Fibroblast of mammary gland (primary cell): ENCODE measurements around the gene POLR3G.
A peak's percentile ranks its signal among the peaks of the same experiment; 100 is the strongest.

ENCODE experiments used
- DNase-seq: peaks from one replicate; pipeline ENCODE4 v3.0.0-alpha.2; 2010; ENCODE audit warnings: low read depth
- H3K4me3 ChIP-seq: 2 replicates; pipeline ENCODE4 v1.5.1; 2011; ENCODE audit warnings: low read depth, mild to moderate bottlenecking, low read length, moderate library complexity; ENCODE audit not compliant: control insufficient read depth
- TF ChIP-seq, protein P1 (sequence below): conservative IDR thresholded peaks from 2 replicates; pipeline ENCODE4 v1.5.1; 2011; ENCODE audit warnings: low read depth, low read length, inconsistent platforms; ENCODE audit not compliant: control insufficient read depth, insufficient read depth

POLR3G gene

DNA sequence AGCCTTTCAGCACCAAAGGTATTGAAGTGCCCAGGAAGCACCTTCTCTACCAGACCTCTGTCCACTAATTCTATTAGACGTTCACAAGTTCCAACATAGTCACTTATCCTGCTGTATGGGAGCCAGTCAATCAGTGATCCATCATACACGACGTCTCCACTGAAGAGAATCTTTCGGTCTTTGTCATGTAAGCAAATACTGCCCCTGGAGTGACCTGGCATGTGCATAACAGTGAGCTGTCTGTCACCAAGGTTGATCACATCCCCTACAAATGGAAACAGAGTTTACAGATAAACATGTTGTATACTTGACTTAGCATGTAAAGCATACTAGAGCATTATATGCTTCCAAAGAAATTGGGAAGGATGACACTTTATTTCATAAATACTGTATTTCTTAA, 13.4 kb upstream of the POLR3G start:
- TF ChIP-seq, protein P1, sequence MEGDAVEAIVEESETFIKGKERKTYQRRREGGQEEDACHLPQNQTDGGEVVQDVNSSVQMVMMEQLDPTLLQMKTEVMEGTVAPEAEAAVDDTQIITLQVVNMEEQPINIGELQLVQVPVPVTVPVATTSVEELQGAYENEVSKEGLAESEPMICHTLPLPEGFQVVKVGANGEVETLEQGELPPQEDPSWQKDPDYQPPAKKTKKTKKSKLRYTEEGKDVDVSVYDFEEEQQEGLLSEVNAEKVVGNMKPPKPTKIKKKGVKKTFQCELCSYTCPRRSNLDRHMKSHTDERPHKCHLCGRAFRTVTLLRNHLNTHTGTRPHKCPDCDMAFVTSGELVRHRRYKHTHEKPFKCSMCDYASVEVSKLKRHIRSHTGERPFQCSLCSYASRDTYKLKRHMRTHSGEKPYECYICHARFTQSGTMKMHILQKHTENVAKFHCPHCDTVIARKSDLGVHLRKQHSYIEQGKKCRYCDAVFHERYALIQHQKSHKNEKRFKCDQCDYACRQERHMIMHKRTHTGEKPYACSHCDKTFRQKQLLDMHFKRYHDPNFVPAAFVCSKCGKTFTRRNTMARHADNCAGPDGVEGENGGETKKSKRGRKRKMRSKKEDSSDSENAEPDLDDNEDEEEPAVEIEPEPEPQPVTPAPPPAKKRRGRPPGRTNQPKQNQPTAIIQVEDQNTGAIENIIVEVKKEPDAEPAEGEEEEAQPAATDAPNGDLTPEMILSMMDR: no peak
- DNase-seq: no peak
- no peak overlapping the region for H3K4me3 ChIP-seq

DNA sequence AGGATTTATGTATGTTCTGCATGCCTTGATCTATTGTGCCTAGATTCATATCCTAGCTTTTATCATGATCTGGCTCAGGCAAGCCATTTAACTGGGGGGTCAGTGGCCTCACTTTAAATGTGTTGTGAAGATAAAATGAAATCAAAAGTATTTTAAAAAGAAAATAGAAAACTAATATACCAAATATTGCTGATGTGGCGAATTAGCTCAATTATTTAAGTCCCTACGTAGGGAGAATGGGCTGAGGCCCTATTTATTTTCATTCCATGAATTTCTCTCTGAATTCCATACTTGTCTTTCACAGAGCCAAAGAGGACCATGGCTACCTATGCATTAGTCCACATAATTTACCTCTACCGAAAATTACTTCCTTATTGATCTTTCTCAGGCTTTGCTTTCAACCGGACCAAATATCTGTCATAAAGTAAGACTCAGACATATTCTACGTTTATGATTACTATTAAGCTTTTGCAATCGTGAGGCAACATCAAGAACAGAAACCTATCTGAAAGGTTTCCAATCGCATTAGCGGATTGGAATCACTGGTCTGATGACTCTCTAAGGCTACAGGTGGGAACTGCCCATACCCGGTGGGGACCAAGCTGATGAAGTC, 1.8 kb upstream of the POLR3G start:
- peak overlapping the region; percentile 88 for H3K4me3 ChIP-seq
- DNase-seq: no peak
- TF ChIP-seq, protein P1: no peak

DNA sequence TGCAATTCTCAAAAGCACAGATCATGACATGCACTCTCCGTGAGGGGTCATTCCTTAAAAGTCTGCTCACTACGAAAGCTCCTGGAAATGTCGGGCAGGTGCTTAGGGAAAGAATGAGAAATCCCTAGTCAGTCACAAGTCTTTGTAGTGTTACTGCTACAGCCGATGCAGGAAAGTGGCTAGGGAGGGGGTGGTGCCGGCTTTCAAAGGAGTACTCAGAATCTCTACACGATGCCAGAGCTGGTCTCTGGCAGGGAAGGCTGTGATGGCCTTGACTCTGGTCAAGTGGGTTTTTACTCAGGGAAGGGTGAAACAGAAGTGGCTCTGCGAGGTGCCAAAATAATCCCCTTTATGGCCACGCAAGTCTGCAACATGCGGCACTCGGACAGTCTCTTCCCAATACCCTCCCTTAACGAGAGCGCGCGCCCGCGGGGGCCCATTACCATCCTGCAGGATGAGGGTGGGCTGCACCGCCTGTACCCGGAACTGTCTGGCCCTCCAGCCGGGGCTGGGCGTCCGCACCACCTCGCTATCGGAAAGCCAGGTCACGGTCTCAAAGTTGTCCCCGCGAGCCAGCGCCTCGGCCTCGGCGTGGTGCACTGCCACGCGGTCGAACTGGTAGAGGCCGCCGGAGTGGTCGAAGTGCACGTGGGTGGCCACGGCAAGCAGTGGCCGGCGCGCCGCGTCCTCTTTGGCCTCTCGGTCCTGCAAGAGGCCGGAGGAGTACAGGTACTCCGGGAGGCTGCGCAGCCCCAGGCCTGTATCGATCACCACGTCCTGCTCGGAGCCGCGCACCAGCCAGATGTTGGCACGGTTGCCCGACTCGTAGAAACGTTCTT, 1.0 kb upstream of the POLR3G start:
- H3K4me3 ChIP-seq: peak overlapping the region; percentile 88
- DNase-seq: peak; percentile 28
- TF ChIP-seq, protein P1: no peak

DNA sequence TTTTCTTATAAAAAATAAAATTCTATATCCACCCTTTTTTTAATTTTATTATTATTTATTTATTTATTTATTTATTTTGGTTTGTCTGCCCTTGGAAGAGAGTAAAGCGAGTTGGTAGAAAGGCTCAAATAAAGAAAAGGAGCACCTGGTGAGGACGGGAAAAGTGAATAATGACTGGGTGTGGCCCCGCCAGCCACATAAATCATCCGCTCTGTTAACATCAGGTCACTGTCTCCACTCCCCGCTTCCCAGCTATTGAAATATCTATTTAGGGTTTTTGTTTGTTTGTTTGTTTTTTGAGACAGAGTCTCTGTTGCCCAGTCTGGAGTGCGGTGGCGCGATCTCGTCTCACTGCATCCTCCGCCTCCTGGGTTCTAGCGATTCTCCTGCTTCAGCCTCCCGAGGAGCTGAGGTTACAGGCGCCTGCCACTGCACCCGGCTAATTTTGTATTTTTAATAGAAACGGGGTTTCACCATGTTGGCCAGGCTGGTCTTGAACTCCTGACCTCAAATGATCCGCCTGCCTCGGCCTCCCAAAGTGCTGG, 844 bp downstream of the POLR3G start:
- peak; percentile 3 for DNase-seq
- TF ChIP-seq, protein P1: no peak
- H3K4me3 ChIP-seq: peak overlapping the region; percentile 88

DNA sequence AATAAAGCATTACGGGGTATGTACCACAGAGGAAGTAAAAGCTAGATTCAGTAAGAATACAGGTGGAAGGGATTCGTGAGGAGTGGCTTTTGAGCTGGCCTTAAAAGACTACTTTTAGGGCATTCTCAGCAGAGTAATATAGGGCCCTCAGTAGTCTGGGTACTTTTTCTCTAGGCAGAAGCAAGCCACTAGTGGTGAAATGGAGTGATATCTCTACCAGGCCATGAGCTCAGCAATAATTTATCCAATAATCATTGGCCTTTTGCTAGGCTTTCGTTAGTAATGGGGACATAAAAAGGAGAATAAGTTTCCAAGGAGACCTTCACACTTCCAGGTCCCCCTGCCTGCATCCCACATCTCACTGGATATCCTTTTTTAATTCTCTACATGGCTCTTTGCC, 1.7 kb downstream of the POLR3G start:
- H3K4me3 ChIP-seq: no peak overlapping the region
- DNase-seq: no peak

DNA sequence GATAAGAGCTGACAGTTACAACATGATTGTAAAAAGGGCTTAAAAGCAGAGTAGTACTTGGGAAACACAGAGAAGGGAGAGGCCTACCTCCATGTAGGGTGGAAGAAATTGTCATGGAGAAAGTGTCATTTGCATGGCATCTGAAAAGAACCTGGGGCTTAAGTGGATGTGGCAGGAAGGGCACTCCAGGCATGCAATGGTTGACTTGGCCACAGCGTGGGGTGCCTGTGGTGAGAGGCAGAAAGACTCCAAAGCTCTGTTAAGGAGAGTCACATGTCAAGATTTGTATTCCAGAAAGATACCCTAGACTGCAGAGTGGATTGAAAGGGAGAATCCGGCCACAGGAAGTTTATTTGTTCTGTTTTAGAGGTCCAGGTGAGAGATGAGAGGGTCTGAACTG, 2.4 kb downstream of the POLR3G start:
- no peak overlapping the region for H3K4me3 ChIP-seq
- peak; percentile 15 for DNase-seq
- TF ChIP-seq, protein P1: no peak

More for the DNA sequence above, 1.7 kb downstream of the POLR3G start:
- TF ChIP-seq, protein P1: no peak
